ENCODE data around the gene OBSL1. TPM values are rescaled to one million over a fixed set of nuclear protein-coding genes. Genes with fewer than 3 reads are reported as not detected.

OBSL1 gene
- total and polyA plus RNA-seq, 12 donors = 108 to 310 (median 171) TPM

- intact Hi-C loops (cut with DNase I) = loop anchor here in 1 of 10 donors (5.0 kb wide), 1 partner anchor 46 kb away; no protein-coding TSS in a partner anchor
- H3K4me3 ChIP-seq = peak overlapping the region in 9 of 10 donors; percentile 7 to 42 (median 27)
- H3K36me3 ChIP-seq = no peaks in the 10 kb centered on the region
- TF ChIP-seq CTCF (IDR thresholded peaks at IDR 0.05) = no peak
- no peak for ATAC-seq
- peaks cover 5 to 96% (median 59%) of the 10 kb centered on the region in 7 donors for H3K27me3 ChIP-seq
- peaks cover 15 to 70% (median 33%) of the 10 kb centered on the region in 9 donors for H3K4me1 ChIP-seq
- 37 to 40% methylated on average over 24 of the region's 24 CpGs for WGBS, 2 donors
- peak overlapping the region in 3 of 10 donors; percentile 65 to 81 (median 77) for H3K27ac ChIP-seq
- no peak for DNase-seq
- H3K9me3 ChIP-seq = no peaks in the 10 kb centered on the region
Measured at GRCh38 chr2:219523031-219523671, 48.2 kb downstream of the OBSL1 start.

DNA sequence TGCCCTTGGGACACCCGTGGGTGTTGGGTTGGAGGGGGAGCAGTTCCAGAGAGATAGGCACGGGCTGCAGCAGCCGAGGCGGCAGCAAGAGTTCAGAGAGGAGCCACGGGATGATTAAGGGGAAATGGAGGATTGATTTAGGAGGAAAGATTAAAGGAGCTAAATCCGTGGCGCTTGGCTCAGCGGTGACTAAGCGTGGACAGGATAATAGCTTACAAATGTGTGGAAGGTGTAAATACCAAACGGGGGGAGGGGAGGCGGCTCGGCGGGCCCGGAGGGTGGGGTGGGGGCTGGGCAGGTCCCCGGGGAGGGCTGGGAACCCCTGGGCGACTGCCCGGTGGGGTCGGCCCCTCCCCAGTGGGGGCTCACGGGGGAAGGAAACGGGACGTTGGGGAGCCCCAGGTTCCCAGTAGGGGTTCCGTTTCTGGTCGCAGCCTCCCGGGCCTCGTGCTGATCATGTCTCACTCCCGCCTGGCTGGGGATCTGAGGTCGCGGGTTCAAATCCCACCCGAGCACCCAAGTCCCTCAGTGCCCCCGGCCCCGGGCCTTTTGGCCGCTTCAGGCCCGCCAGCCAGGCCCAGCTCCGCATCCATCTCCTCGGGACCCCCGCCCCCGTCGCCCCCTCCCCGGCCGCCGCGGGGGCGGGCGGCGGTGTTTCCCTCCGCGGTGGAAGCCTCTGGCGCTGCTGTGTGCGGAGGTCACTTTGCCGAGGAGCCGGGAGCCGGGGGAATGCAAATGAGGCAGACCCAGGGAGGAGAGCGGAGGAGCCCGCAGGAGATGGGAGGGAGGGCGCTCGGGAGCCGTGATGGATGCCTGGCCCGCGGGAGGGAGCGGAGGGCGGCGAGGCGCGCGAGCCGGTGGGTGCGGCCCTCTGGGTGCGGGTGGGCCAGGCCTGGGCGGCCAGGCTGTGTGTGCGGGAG is 49.0 kb downstream of the OBSL1 start:
- H3K27me3 ChIP-seq = peaks cover 5 to 94% (median 52%) of the 10 kb centered on the region in 7 donors

DNA sequence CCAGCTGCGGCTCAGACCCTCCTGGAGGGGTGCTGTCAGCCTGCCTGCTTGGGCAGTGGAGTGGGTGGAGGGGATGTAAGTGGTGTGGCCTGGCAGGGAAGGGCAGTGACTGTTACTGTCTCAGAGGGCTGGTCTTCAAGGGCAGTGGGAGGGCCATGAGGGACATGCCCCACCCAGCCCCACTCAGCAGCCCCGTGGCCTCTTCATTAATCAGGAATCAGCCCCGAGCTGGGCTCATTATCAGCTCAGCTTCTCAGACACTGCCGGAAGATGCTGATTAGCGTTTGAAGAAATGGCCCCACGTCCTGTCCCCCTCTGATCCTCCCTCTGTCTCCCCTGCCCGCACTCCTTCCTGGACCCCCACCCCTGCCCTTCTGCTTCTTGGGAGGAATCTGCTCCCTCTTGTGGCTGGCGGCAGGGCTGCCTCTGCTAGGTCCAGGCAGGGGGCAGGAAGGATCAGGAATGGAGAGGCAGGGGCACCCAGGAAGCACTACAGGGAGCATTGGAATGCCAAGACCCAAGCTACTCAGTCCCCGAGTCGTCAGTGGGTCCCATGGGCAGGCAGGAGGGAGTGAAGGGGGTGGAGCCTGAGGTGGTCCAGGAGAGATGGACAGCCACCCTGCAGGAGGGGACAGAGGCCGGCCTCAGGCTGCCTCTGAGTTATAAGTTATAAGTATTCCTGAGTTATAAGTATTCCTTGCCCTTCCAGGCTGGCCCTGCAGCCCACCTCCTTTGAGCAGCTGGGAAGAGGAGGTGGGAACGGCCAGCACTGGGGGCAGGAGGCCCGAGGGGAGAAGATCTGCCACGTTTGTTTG is 50.1 kb downstream of the OBSL1 start:
- H3K4me1 ChIP-seq = peaks cover 14 to 52% (median 25%) of the 10 kb centered on the region in 9 donors
- no peak overlapping the region for H3K4me3 ChIP-seq
- 15 to 18% methylated on average over 14 of the region's 14 CpGs for WGBS, 2 donors
- intact Hi-C loops (cut with DNase I) = loop anchor here in 2 of 10 donors (2.0 to 5.0 kb wide), 2 partner anchors 44 to 62 kb away; no protein-coding TSS in a partner anchor
- H3K27me3 ChIP-seq = peaks cover 5 to 92% (median 41%) of the 10 kb centered on the region in 7 donors
- H3K9me3 ChIP-seq = no peaks in the 10 kb centered on the region
- ATAC-seq (peak; percentile 58 to 79 (median 66)), DNase-seq (peak in 1 of 2 donors; percentile 45)
- peak overlapping the region in 7 of 10 donors; percentile 35 to 81 (median 62) for H3K27ac ChIP-seq
- no peaks in the 10 kb centered on the region for H3K36me3 ChIP-seq
- peak; percentile 18 to 69 (median 54) for TF ChIP-seq CTCF (IDR thresholded peaks at IDR 0.05)

More for the DNA sequence above, 49.0 kb downstream of the OBSL1 start:
- 3 to 5% methylated on average over 58 to 70 of the region's 70 CpGs for WGBS, 2 donors
- ATAC-seq (peak in 6 of 8 donors; percentile 1 to 35 (median 18)), DNase-seq (no peak)
- peak overlapping the region in 7 of 10 donors; percentile 23 to 81 (median 62) for H3K27ac ChIP-seq
- H3K4me1 ChIP-seq = peaks cover 15 to 63% (median 30%) of the 10 kb centered on the region in 9 donors
- no peaks in the 10 kb centered on the region for H3K9me3 ChIP-seq
- intact Hi-C loops (cut with DNase I) = loop anchor here in 1 of 10 donors (5.0 kb wide), 1 partner anchor 45 kb away; no protein-coding TSS in a partner anchor
- no peaks in the 10 kb centered on the region for H3K36me3 ChIP-seq
- TF ChIP-seq CTCF (IDR thresholded peaks at IDR 0.05) = peak in 1 of 9 donors; percentile 18
- peak overlapping the region in 9 of 10 donors; percentile 7 to 42 (median 27) for H3K4me3 ChIP-seq
